Tongue (tissue), 2 donors: ENCODE data around the gene GCK. TPM values are rescaled to one million over a fixed set of nuclear protein-coding genes. Genes with fewer than 3 reads are reported as not detected.
"Not testable (repeated sequence)": the region's sequence is repeated elsewhere in the genome, so short reads cannot be mapped to it uniquely, and the experiment has no call there.

Source experiments
- DNase-seq: peaks from one replicate; pipeline ENCODE4 v3.0.0-alpha.2; 2015
- total RNA-seq: library from RNA; depleted of rRNA; stranded (reverse); fragments of >200 nt; gene quantifications from one replicate; pipeline ENCODE4 v1.2.3, GENCODE V29; 2014

The GCK gene
- total RNA-seq, 1 donor from 2014 or later = 2.9 TPM

- no peak for DNase-seq
These were observed 12.6 kb upstream of the GCK start for GRCh38 chr7:44201813-44202212.

- peak; percentile 98 for DNase-seq
These were observed 11.6 kb upstream of the GCK start, which contains the start of gene YKT6 for GRCh38 chr7:44200699-44201461. Gene YKT6 (plus strand): TSS chr7:44200978. CDS start chr7:44201136, 158 bp downstream.

GRCh38 chr7:44200163-44200562, 10.9 kb upstream of the GCK start:
- not testable (repeated sequence) for DNase-seq

GRCh38 chr7:44197474-44197873, 8.2 kb upstream of the GCK start:
- DNase-seq = no peak

- DNase-seq = peak; percentile 80
These were observed 7.2 kb upstream of the GCK start for GRCh38 chr7:44196450-44196872.

- peak; percentile 61 for DNase-seq
These were observed 6.7 kb upstream of the GCK start for GRCh38 chr7:44195889-44196288.

- no peak for DNase-seq
These were observed 5.4 kb upstream of the GCK start for GRCh38 chr7:44194562-44195145.

GRCh38 chr7:44194069-44194468, 4.8 kb upstream of the GCK start:
- no peak for DNase-seq

- no peak for DNase-seq
These were observed 4.0 kb upstream of the GCK start for GRCh38 chr7:44193011-44193802.

GRCh38 chr7:44191171-44191570, 1.9 kb upstream of the GCK start:
- no peak for DNase-seq

GRCh38 chr7:44189993-44190872, 994 bp upstream of the GCK start:
- DNase-seq = no peak

GRCh38 chr7:44188480-44189225, 586 bp downstream of the GCK start:
- no peak for DNase-seq

- no peak for DNase-seq
These were observed 1.4 kb downstream of the GCK start for GRCh38 chr7:44187636-44188416.

GRCh38 chr7:44186736-44187135, 2.5 kb downstream of the GCK start:
- DNase-seq = no peak

- no peak for DNase-seq
These were observed 3.5 kb downstream of the GCK start for GRCh38 chr7:44185729-44186128.

- DNase-seq = no peak
These were observed 4.3 kb downstream of the GCK start for GRCh38 chr7:44184873-44185446.

- peak; percentile 67 for DNase-seq
These were observed 4.9 kb downstream of the GCK start for GRCh38 chr7:44184206-44184872.

GRCh38 chr7:44183386-44183785, 5.9 kb downstream of the GCK start:
- DNase-seq = no peak

- no peak for DNase-seq
These were observed 6.4 kb downstream of the GCK start for GRCh38 chr7:44182827-44183226.

GRCh38 chr7:44180631-44181030, 8.6 kb downstream of the GCK start:
- DNase-seq = no peak
